ENCODE data around the gene NDUFS8. TPM values are rescaled to one million over a fixed set of nuclear protein-coding genes. Genes with fewer than 3 reads are reported as not detected.

Gene NDUFS8
- total and polyA plus RNA-seq, 2 of the 13 experiments (the other 11 are each of a cell fraction or from before 2014, with no cell fraction given): 96.7 to 158 TPM

DNA sequence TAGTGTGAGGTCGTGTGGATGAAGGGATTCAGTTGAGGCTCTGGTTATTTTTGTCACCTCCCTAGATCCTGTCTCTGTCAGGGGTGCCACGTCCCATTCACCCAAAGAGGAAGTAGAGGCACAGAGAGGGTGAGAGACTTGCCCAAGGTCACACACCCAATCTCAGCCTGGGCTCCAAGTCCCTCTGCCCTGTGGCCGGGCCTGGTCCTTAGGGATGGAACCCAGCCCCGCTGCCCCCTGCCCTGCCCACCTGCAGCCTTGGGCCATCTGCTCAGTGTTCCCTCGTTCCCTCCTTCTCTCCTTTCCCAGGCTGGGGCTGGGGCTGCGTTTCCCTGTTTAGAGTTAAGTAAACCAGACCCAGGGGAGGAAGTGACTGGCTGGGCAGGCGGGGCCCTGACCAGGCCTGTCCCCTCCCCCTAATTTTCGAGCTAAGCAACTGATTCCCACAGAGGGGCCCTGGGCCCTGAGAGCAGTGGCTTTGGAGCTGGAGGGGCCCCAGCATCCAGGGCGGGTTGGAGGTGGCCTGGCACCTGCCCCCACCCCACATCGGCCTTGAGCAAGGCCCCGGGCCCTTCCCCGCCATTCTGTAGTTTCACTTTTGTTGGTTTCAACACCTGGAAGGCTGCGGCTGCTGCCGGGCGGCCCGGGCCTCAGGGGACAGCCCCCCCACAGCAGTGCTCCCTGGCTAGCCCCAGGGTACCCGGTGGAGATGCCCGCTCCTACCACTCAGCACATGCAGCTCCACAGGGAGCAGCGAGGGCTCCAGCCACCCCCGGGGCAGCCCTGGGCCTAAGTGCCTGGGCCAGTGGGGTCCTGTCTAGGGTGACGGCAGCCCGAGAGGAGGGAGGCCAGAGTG, 9.8 kb downstream of the NDUFS8 start (continued):
- TF ChIP-seq, protein P1, sequence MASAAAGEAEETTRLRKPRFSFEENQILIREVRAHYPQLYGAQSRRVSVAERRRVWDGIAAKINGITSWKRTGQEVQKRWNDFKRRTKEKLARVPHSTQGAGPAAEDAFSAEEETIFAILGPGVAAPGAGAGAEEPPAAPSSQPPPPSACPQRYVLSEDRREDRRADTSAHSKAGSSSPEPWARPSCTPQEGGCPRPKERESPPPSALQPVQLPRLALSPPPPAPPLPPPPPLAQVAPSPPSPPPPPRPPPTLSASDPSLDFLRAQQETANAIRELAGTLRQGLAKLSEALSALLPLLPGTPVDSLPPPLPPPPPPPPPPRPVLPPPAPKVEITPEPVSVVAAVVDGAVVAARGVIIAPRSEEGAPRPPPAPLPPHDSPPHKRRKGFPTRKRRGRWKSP (CRISPR knock-in tag; IDR thresholded peaks at IDR 0.05): 0 out of 2 replicates have a peak, but pooled peaks have one; percentile 24
- TF ChIP-seq SAP130 (CRISPR knock-in tag; IDR thresholded peaks at IDR 0.05; ENCODE audit: low read depth): peak; percentile 86
- peak; percentile 60; the same call in 1 of the 2 replicates for TF ChIP-seq ETV5 (CRISPR knock-in tag; IDR thresholded peaks at IDR 0.05; ENCODE audit: borderline replicate concordance)
- peak; percentile 23 for TF ChIP-seq TAF15 (IDR thresholded peaks at IDR 0.05; ENCODE audit: low read depth, low read length, poor library complexity, severe bottlenecking)
- TF ChIP-seq ZNF672 (CRISPR knock-in tag; IDR thresholded peaks at IDR 0.05): no peak
- peak; percentile 68; the same call in 1 of the 2 replicates for TF ChIP-seq PHF21A (CRISPR knock-in tag; IDR thresholded peaks at IDR 0.05)
- TF ChIP-seq, protein P2, sequence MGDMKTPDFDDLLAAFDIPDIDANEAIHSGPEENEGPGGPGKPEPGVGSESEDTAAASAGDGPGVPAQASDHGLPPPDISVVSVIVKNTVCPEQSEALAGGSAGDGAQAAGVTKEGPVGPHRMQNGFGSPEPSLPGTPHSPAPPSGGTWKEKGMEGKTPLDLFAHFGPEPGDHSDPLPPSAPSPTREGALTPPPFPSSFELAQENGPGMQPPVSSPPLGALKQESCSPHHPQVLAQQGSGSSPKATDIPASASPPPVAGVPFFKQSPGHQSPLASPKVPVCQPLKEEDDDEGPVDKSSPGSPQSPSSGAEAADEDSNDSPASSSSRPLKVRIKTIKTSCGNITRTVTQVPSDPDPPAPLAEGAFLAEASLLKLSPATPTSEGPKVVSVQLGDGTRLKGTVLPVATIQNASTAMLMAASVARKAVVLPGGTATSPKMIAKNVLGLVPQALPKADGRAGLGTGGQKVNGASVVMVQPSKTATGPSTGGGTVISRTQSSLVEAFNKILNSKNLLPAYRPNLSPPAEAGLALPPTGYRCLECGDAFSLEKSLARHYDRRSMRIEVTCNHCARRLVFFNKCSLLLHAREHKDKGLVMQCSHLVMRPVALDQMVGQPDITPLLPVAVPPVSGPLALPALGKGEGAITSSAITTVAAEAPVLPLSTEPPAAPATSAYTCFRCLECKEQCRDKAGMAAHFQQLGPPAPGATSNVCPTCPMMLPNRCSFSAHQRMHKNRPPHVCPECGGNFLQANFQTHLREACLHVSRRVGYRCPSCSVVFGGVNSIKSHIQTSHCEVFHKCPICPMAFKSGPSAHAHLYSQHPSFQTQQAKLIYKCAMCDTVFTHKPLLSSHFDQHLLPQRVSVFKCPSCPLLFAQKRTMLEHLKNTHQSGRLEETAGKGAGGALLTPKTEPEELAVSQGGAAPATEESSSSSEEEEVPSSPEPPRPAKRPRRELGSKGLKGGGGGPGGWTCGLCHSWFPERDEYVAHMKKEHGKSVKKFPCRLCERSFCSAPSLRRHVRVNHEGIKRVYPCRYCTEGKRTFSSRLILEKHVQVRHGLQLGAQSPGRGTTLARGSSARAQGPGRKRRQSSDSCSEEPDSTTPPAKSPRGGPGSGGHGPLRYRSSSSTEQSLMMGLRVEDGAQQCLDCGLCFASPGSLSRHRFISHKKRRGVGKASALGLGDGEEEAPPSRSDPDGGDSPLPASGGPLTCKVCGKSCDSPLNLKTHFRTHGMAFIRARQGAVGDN (CRISPR knock-in tag; IDR thresholded peaks at IDR 0.05): peak; percentile 87
- peak; percentile 51 for TF ChIP-seq PHF8 (CRISPR knock-in tag; IDR thresholded peaks at IDR 0.05)
- peak; percentile 56; the same call in 1 of the 2 replicates for TF ChIP-seq ZSCAN21 (CRISPR knock-in tag; IDR thresholded peaks at IDR 0.05; ENCODE audit: borderline replicate concordance)
- TF ChIP-seq ZSCAN9 (CRISPR knock-in tag; IDR thresholded peaks at IDR 0.05; ENCODE audit: borderline replicate concordance): no peak
- TF ChIP-seq POLR2A (IDR thresholded peaks at IDR 0.05; ENCODE audit: insufficient read depth in 1 of 2, low read depth in 2 of 2, low read length in 2 of 2): peak in 1 of 2 experiments; percentile 62; a peak in 1 of 4 replicates
- TF ChIP-seq AGO2 (optimal IDR thresholded peaks at IDR 0.05; ENCODE audit: low read depth, low read length): no peak
- no peak for TF ChIP-seq ZNF720 (CRISPR knock-in tag; IDR thresholded peaks at IDR 0.05)
- TF ChIP-seq GZF1 (CRISPR knock-in tag; IDR thresholded peaks at IDR 0.05): no peak
- no peak for TF ChIP-seq ZNF496 (CRISPR knock-in tag; IDR thresholded peaks at IDR 0.05; ENCODE audit: insufficient replicate concordance)
- TF ChIP-seq REPIN1 (CRISPR knock-in tag; IDR thresholded peaks at IDR 0.05; ENCODE audit: borderline replicate concordance, low read depth): 0 out of 2 replicates have a peak, but pooled peaks have one; percentile 16
- peak; percentile 30 for TF ChIP-seq ERF (CRISPR knock-in tag; IDR thresholded peaks at IDR 0.05)
- TF ChIP-seq ZMYM3 (CRISPR knock-in tag; IDR thresholded peaks at IDR 0.05): peak; percentile 85
- TF ChIP-seq, protein P3, sequence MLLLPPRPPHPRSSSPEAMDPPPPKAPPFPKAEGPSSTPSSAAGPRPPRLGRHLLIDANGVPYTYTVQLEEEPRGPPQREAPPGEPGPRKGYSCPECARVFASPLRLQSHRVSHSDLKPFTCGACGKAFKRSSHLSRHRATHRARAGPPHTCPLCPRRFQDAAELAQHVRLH (CRISPR knock-in tag; IDR thresholded peaks at IDR 0.05; ENCODE audit: borderline replicate concordance, low read depth): no peak
- peak; percentile 17; the same call in 1 of the 2 replicates for TF ChIP-seq GATA4 (IDR thresholded peaks at IDR 0.05; ENCODE audit: borderline replicate concordance, low read depth)
